ENCODE results near the gene CLHC1. TPM values are rescaled to one million over a fixed set of nuclear protein-coding genes. Genes with fewer than 3 reads are reported as not detected.

CLHC1 gene
- total and polyA plus RNA-seq, 2 experiments from 2014 or later: 19.7 to 27.0 TPM

DNA sequence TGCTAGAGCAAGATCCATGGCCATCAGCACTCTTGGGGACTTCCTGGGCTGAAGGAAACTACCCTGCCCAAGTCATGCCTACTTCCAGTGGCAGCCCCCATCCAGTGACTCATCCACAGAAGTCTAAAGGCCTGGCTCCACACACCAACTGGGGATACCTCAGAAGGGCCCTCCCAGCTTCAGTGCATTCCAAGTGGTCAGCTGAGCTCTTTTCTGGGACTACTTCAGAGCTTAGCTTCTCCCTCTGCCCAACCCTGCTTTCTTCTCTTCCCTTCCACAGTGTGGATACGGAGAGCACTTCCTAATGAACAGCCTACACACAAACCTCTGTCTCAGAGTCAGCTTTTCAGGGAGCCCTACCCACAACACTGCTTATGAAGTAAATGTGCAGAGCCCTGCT lies 66.5 kb downstream of the CLHC1 start:
- no peak overlapping the region for H3K4me3 ChIP-seq
- no peaks in the 10 kb centered on the region for H3K27me3 ChIP-seq

GRCh38 chr2:55164534-55165480 lies 67.3 kb downstream of the CLHC1 start:
- no peak overlapping the region for H3K4me3 ChIP-seq
- no peaks in the 10 kb centered on the region for H3K36me3 ChIP-seq
- no peak for TF ChIP-seq CTCF (IDR thresholded peaks at IDR 0.05; ENCODE audit: low read depth, low read length)
- DNase-seq (ENCODE audit: low read depth in 1 of 2, low spot score in 1 of 2): peak in 1 of 2 donors; percentile 34
- no peak overlapping the region for H3K27ac ChIP-seq
- H3K4me1 ChIP-seq (ENCODE audit: low read depth): peaks cover 30% of the 10 kb centered on the region
- H3K9me3 ChIP-seq (ENCODE audit: low read depth): no peaks in the 10 kb centered on the region
- no peaks in the 10 kb centered on the region for H3K27me3 ChIP-seq

More for the DNA sequence above, 66.5 kb downstream of the CLHC1 start:
- H3K36me3 ChIP-seq: no peaks in the 10 kb centered on the region
- no peak overlapping the region for H3K27ac ChIP-seq
- TF ChIP-seq CTCF (IDR thresholded peaks at IDR 0.05; ENCODE audit: low read depth, low read length): no peak
- DNase-seq (ENCODE audit: low read depth in 1 of 2, low spot score in 1 of 2): peak in 1 of 2 donors; percentile 54
- H3K9me3 ChIP-seq (ENCODE audit: low read depth): no peaks in the 10 kb centered on the region
- H3K4me1 ChIP-seq (ENCODE audit: low read depth): peaks cover 30% of the 10 kb centered on the region

DNA sequence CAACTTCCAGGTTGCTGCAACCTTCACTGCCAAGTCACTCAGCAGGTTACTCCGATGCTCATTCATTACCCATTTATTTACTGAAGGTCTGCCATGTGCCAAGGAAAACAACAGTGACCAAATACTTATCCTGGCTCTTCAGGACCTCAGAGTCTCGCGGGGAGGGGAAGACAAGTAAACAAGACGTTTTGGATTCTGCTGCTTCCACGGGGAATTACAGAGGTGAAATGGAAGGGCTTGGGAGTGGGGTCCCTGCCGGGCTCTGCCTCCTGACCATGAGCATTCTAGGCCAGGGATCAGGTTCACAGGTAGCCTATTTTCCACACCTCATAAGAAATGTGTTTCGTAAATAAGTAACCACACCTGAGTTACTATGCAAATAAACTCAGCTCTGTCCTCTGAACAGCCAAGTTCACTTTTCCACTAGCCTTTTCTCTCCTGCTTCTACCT lies 68.1 kb downstream of the CLHC1 start:
- TF ChIP-seq CTCF (IDR thresholded peaks at IDR 0.05; ENCODE audit: low read depth, low read length): no peak
- Histone ChIP-seq H3K36me3 (no peaks in the 10 kb centered on the region), H3K27ac (no peak overlapping the region), H3K27me3 (no peaks in the 10 kb centered on the region), H3K4me3 (no peak overlapping the region), H3K9me3 (ENCODE audit: low read depth) (no peaks in the 10 kb centered on the region), H3K4me1 (ENCODE audit: low read depth) (peaks cover 34% of the 10 kb centered on the region)
- no peak for DNase-seq (ENCODE audit: low read depth in 1 of 2, low spot score in 1 of 2)

DNA sequence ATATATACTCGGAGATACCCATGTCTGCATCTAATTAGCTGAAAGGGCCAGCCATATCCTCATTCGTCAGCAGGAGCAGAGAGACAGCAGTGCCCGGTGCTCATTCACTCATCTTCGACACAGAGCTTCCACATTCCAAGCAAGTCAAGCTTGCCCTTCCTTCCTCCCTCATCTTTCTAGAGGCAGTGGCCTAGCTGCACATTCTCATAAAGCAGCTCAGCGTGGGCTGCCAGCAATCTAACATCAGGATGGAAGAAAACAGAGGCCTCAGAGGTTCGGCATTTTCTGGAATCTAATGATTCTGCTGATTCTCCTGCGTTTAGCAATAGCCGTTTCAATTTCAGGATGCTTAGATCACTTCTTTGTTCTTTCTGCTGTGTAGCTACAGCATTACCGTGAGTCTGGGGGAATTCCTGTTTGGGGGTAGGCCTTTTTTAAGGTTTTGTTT lies 68.8 kb downstream of the CLHC1 start:
- Histone ChIP-seq H3K4me1 (ENCODE audit: low read depth) (peaks cover 35% of the 10 kb centered on the region), H3K4me3 (no peak overlapping the region), H3K27ac (no peak overlapping the region), H3K36me3 (no peaks in the 10 kb centered on the region), H3K9me3 (ENCODE audit: low read depth) (no peaks in the 10 kb centered on the region), H3K27me3 (no peaks in the 10 kb centered on the region)
- no peak for TF ChIP-seq CTCF (IDR thresholded peaks at IDR 0.05; ENCODE audit: low read depth, low read length)
- DNase-seq (ENCODE audit: low read depth in 1 of 2, low spot score in 1 of 2): peak in 1 of 2 donors; percentile 64

DNA sequence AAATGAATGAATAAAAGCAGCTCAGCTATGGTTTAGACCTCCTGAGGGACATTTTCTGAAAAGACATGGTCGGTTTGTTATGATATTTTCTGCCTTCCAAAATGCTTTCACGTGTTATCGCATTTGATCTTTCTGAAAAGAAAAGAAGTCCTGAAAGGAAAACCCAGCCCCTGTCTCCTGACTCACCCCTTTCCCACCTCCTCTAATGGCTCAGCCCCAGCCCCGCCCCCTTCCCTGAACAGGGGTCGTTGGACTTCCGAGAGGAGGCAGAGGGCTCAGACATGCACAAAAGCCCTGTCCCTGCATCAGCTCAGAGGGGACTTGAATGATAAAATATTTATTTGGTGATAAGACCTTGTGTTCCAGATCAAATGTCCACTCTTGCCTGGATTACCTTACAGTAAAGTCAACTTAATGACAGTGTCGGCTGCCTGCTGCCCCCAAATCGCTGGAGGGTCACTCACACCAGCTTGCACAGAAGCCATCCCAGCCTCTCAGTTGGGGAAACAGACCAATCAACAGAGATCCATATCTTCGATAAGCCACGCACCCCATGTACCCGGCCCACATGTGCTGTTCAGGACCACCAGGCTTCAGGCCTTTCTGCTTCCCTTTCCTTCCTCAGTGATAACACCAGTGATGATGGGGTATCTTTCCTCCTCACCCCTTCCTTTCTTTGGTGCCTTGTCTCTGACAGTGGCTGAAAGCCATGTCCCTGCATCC lies 69.6 kb downstream of the CLHC1 start:
- Histone ChIP-seq H3K36me3 (no peaks in the 10 kb centered on the region), H3K4me1 (ENCODE audit: low read depth) (peaks cover 27% of the 10 kb centered on the region), H3K9me3 (ENCODE audit: low read depth) (no peaks in the 10 kb centered on the region), H3K27ac (no peak overlapping the region), H3K4me3 (no peak overlapping the region), H3K27me3 (no peaks in the 10 kb centered on the region)
- DNase-seq (ENCODE audit: low read depth in 1 of 2, low spot score in 1 of 2): no peak
- no peak for TF ChIP-seq CTCF (IDR thresholded peaks at IDR 0.05; ENCODE audit: low read depth, low read length)

Measured in cardiac muscle cell (in vitro differentiated cells and primary cell).